ENCODE measurements around the gene BCAT1.
"Not testable (repeated sequence)": the region's sequence is repeated elsewhere in the genome, so short reads cannot be mapped to it uniquely, and the experiment has no call there.

The BCAT1 gene

GRCh38 chr12:24851883-24852282, 97.0 kb downstream of the BCAT1 start:
- DNase-seq: not testable (repeated sequence)

GRCh38 chr12:24851341-24851740, 97.6 kb downstream of the BCAT1 start:
- no peak for DNase-seq

GRCh38 chr12:24850496-24850895, 98.4 kb downstream of the BCAT1 start:
- DNase-seq: no peak

- DNase-seq: no peak
Observed at GRCh38 chr12:24848941-24849477, 99.9 kb downstream of the BCAT1 start.

GRCh38 chr12:24846689-24847088, 102.2 kb downstream of the BCAT1 start:
- no peak for DNase-seq

GRCh38 chr12:24845615-24846014, 103.3 kb downstream of the BCAT1 start:
- no peak for DNase-seq

DNA sequence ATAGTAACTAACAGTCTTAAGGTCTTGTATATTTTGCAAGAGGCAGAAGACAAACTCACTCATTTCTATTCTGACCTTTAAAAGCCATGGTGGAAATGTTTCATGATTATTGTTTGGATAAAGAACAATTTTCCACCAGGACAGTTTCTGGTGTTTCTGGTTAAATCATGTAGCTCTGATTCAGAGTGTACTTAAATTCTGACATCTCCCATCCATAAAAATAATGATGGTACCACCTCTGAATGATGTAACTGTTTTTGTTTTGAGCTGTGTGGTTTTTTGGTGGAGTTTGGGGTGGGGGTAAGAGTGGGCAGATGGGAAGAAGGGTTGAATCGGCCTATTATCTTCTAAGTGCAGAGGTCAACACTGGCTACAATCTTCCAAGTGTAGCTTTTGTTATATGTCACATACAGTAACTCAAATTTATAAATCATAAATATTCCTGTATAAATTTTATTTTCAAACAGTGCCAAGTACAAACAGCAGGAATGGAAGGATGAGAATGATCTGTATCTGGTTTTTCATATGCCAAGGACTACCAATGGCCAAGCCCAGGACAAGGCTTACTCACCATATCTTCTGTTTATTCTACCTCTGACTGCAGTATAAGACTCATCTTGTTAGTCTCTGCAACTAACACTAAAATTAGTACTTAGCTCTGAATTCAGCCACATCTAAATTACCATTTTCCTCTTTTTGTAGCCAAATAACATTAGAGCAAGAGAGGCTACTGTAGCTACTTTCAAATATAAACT, 108.7 kb downstream of the BCAT1 start:
- no peak for DNase-seq

DNA sequence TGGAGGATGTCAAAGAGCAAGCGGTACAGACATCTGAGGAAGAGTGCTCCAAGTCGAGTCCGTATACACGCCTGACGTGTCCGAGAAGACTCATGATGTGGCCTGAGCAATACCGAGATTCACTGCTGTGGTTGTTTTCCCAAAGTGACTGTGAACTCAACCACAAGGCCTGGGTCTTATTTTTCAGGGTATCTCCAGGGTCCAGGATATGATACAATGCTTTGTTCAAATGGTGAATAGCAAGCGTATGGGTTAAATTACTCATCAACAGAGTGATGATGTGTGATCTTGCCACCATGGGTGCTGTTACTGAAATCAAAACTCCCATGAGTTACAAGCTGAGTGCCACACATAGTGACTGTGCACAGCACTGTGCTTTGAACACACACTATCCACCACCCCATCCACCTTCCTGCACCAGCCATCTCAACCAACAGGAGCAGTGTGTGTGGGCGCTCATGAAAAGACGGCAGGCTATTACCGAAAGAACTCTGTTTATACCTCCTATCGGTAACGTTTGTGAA, 109.6 kb downstream of the BCAT1 start:
- DNase-seq: no peak

DNA sequence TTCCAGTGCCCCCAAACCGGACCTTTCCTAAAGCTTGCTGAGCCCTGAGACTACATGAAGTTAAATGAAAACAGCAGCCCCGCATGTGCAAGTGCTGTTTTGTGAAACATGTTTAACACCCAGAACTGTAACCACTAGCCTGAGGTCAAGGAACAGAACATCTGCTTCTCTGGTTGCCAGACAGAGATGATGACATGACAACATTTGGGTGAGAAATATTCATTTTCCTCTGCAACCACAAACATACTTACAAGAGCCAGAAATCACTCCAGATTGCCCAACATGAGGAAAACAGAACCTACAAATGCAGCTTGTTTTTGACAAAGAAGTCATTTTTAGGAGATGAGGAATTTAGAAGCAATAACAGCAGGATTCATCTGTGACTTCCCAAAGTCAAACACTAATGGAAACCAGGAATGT, 110.4 kb downstream of the BCAT1 start:
- no peak for DNase-seq

DNA sequence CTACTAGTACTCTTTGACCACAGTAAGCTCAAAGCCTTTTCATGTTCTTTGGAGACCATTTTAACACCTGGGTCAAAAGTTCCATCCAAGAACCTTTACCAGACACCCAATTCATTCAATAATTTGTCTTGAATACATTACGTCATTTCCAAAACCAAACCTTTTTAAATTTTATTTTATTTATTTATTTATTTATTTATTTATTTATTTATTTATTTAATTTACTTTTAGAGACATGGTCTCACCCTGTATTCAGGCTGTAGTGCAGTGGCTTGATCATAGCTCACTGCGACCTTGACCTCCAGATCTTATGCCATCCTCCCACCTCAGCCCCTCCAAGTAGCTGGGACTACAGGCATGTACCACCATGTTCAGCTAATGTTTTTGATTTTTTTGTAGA, 113.5 kb downstream of the BCAT1 start:
- DNase-seq: no peak

- no peak for DNase-seq
Observed at GRCh38 chr12:24833513-24833912, 115.4 kb downstream of the BCAT1 start.

- no peak for DNase-seq
Observed at GRCh38 chr12:24823808-24824515, 124.9 kb downstream of the BCAT1 start.

DNA sequence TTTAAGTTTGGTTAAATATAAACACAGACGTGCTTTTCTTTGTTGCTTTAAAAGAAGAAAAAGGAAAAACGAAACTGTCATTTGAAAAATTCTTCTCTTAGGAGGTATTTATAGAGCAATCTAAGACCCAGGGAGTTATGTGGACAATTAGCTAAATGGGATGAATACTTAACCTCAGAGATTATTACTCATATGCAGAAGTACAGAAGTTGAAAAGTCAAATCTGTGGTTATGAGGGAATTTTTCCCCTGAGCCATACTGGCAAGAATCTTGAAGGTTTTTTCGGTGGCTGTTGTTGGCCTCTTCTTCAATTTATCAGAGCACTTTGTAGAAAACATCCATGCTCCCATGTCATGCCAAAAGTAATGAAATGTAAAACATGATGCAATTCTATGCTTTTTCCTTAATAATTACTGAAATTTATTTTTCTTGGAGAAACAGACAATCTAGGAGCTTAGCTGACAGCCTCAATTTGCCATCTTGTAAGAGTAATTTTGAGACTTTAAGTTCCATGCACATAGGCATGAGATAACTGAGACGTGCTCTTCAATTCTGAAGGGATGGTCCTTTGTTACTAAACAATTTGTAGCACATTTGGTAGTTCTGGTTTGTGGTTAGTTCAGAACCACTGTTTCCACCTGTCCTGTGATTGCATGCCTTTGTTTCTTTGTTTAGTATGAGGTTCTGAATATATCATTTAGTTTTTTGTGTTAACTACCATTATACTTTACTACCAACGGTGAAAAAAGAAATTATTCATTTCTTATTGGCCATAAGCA, 126.6 kb downstream of the BCAT1 start:
- no peak for DNase-seq

- no peak for DNase-seq
Observed at GRCh38 chr12:24821691-24822090, 127.2 kb downstream of the BCAT1 start.

DNA sequence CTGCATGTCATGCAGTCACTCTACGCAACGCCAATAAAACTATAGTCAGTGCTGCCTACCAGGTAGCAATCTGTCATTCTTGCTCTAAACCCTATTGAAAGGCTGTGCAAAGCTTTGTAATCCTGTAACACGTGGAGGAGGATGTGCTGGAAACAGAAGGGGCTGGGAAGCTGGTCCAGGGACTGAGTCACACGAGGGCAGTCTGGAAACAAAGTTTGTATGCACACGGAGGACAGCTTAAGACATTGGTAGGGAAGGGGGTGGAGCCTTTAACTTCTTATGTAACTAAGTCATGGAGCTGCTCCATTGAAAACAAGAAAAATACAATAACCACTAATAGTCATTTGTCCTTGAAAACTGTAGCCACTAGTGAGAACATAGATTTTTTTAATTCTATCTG, 128.0 kb downstream of the BCAT1 start:
- no peak for DNase-seq

GRCh38 chr12:24818351-24818750, 130.6 kb downstream of the BCAT1 start:
- no peak for DNase-seq

GRCh38 chr12:24815114-24815423, 133.8 kb downstream of the BCAT1 start:
- DNase-seq: no peak

DNA sequence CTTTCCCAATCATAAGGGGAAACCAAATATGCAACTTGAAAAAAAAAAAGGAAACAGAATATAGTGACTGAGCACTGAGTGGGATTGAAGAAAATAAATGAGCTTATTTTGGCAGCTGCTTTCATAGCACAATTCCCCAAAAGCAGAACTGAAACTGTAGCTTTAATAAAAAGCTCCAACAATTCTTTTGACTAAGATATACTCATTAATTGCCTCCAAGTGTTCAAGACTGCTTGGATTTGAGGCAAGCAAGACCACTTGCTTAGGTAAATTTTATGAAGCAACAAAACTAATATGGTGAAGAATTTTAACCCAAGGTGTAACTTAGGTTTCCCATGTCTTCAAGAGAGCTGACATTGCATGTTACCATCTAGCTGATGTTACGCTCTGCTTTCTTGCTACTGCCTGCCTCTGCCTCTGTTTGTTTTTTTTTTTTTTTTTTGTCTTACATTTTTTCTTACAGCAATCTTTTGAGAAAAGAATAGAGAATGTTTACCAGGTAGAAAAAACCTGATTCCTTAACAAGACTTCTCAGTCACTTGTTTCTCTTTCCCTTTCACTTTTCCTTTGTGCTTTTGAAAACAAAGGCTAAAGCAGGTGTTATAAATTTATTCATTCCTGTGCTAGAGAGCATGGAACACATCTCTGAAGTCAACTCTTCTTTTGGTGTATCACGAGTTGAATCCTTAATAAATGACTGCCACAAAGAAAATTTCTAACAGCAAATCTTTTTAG, 134.4 kb downstream of the BCAT1 start:
- DNase-seq: no peak

DNA sequence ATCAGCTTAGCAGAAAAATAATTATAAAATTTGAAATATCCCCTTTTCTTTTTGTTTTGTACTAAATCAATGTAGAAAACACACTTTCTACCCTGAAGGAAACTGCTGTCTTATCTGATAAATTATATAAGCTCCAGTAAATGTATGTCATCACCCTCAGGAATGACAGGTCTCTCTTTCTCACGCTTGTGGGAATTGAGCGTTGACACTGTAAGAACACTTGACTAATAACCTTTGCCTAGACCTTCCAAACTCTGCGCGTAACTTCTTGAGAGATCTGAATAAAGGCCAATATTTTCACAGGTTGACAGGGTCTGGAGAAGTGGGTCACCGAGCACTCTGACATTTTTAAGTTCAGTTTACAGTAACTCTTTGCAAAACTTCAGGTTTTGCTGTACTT, 138.5 kb downstream of the BCAT1 start:
- no peak for DNase-seq

DNA sequence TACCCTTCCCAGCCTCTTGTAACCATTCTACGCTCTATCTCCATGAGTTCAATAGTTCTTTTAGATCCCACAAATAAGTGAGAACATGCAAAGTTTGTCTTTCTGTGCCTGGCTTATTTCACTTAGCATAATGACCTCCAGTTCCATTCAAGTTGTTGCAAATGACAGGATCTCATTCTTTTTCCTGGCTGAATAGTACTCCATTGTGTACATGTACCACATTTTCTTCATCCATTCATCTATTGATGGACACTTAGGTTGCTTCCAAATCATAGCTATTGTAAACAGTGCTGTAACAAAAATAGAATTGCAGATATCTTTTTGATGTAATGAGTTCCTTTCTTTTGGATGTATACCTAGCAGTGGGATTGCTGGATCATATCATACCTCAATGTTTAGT, 139.6 kb downstream of the BCAT1 start:
- DNase-seq: not testable (repeated sequence)

- DNase-seq: no peak
Observed at GRCh38 chr12:24808651-24809050, 140.2 kb downstream of the BCAT1 start.

- no peak for DNase-seq
Observed at GRCh38 chr12:24806386-24806785, 142.5 kb downstream of the BCAT1 start.

Data from NCI-H774 (cell line).